Uterus (tissue), 4 donors: Measurements from ENCODE around the gene PNP. TPM values are rescaled to one million over a fixed set of nuclear protein-coding genes. Genes with fewer than 3 reads are reported as not detected.

Experiments used
- DNase-seq, 2 donors: peaks; one replicate each; pipeline ENCODE4 v3.0.0-alpha.2; 2019 to 2020
- H3K27ac ChIP-seq, 2 donors: fragments of 200-600 bp; sonication (generic); 1 replicate in 1 of 2; 2 replicates in 1 of 2; pipeline ENCODE4 v1.5.1; 2016 to 2018
- H3K27me3 ChIP-seq, 2 donors: fragments of 200-600 bp; sonication (generic); one replicate each; pipeline ENCODE4 v1.5.1; 2018 to 2019; ENCODE audit warnings: control low read depth in 1 of 2
- H3K36me3 ChIP-seq, 2 donors: fragments of 200-600 bp; sonication (generic); one replicate each; pipeline ENCODE4 v1.5.1; 2019; ENCODE audit warnings: control low read depth in 1 of 2
- H3K4me1 ChIP-seq, 2 donors: fragments of 200-600 bp; sonication (generic); one replicate each; pipeline ENCODE4 v1.5.1; 2018 to 2019; ENCODE audit warnings: control low read depth in 1 of 2
- H3K4me3 ChIP-seq, 2 donors: fragments of 200-600 bp; sonication (generic); 1 replicate in 1 of 2; 2 replicates in 1 of 2; pipeline ENCODE4 v1.5.1; 2018 to 2019; ENCODE audit warnings: mild to moderate bottlenecking in 1 of 2
- H3K9me3 ChIP-seq, 2 donors: fragments of 200-600 bp; sonication (generic); one replicate each; pipeline ENCODE4 v1.5.1; 2019; ENCODE audit warnings: control low read depth in 1 of 2
- POLR2A ChIP-seq, 2 donors: fragments of 450-650 bp; IDR thresholded peaks; one replicate each; pipeline ENCODE4 v1.6.1; 2016; ENCODE audit warnings: antibody characterized with exemption in 2 of 2, mild to moderate bottlenecking in 1 of 2, moderate library complexity in 1 of 2
- intact Hi-C: fragments of 100-400 bp; cut with DNase I; formaldehyde crosslinking; loops from one replicate; pipeline ENCODE4 v1.15.1; 2023; ENCODE audit warnings: low total_unique reads
- total RNA-seq, 4 donors: library from RNA; depleted of rRNA in 3 of 4; stranded (reverse); fragments of >200 nt in 3 of 4; gene quantifications; one replicate each; pipeline versions ENCODE4 v1.1.0 to v1.2.4, GENCODE V29; 2014 to 2023
- TF ChIP-seq, protein P1 (sequence below), 4 experiments: fragments of 200-600 bp in 2 of 4; fragments of 450-650 bp in 2 of 4; sonication (generic) in 2 of 4; IDR thresholded peaks; one replicate each; pipeline ENCODE4 v1.5.1; 2016 to 2019; ENCODE audit warnings: antibody characterized with exemption in 4 of 4, mild to moderate bottlenecking in 2 of 4, moderate library complexity in 1 of 4
- donor health status: DM: yes; HTN: yes; CAD: no.

Gene PNP
- total RNA-seq, 4 donors from 2014 or later, result 12.7 to 46.9 (median 14.3) TPM

DNA sequence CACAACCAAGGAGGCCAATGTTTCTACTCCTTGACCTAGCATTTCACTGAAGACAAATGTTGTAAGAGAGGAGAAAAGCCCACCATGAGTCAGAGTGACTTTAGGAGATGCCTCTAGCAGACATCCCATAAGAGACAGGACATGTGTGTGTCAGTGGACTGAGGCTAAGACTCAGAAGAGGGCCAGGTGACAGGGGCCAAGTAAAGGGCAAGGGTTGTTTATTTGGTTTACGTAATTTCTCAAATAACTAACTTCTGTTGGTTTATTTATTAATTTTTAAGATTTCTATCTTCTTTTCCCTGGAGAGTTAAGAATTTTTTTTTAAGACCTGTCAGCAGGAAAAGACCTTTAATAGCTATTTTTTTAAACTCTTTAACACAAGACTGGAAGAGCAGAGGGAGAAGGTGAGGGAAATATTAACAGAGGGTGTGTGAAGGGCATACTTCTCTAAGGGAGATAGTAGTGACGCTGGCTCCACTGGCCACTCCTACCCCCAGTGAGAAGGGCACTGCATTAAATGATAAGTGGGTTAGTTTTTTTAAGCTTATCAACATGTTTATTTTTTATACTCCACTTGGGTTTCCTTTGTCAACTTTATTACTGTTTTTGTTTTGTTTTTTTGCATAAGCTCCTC lies 3.4 kb downstream of the PNP start:
- Histone ChIP-seq H3K27me3 (no peaks in the 10 kb centered on the region), H3K4me1 (peaks cover 0 to 4% of the 10 kb centered on the region in 2 donors), H3K27ac (no peak overlapping the region), H3K36me3 (no peaks in the 10 kb centered on the region), H3K4me3 (no peak overlapping the region), H3K9me3 (no peaks in the 10 kb centered on the region)
- intact Hi-C loops, result no loop called here
- no peak for TF ChIP-seq POLR2A (IDR thresholded peaks at IDR 0.05)
- TF ChIP-seq, protein P1, sequence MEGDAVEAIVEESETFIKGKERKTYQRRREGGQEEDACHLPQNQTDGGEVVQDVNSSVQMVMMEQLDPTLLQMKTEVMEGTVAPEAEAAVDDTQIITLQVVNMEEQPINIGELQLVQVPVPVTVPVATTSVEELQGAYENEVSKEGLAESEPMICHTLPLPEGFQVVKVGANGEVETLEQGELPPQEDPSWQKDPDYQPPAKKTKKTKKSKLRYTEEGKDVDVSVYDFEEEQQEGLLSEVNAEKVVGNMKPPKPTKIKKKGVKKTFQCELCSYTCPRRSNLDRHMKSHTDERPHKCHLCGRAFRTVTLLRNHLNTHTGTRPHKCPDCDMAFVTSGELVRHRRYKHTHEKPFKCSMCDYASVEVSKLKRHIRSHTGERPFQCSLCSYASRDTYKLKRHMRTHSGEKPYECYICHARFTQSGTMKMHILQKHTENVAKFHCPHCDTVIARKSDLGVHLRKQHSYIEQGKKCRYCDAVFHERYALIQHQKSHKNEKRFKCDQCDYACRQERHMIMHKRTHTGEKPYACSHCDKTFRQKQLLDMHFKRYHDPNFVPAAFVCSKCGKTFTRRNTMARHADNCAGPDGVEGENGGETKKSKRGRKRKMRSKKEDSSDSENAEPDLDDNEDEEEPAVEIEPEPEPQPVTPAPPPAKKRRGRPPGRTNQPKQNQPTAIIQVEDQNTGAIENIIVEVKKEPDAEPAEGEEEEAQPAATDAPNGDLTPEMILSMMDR (IDR thresholded peaks at IDR 0.05), result no peak
- no peak for DNase-seq

GRCh38 chr14:20476776-20477175 lies 7.6 kb downstream of the PNP start:
- H3K27ac ChIP-seq, result no peak overlapping the region
- no peaks in the 10 kb centered on the region for H3K9me3 ChIP-seq
- no peaks in the 10 kb centered on the region for H3K36me3 ChIP-seq
- intact Hi-C loops, result no loop called here
- H3K4me1 ChIP-seq, result no peaks in the 10 kb centered on the region
- TF ChIP-seq, protein P1 (IDR thresholded peaks at IDR 0.05), result no peak
- TF ChIP-seq POLR2A (IDR thresholded peaks at IDR 0.05), result no peak
- H3K4me3 ChIP-seq, result no peak overlapping the region
- H3K27me3 ChIP-seq, result no peaks in the 10 kb centered on the region
- DNase-seq, result no peak

DNA sequence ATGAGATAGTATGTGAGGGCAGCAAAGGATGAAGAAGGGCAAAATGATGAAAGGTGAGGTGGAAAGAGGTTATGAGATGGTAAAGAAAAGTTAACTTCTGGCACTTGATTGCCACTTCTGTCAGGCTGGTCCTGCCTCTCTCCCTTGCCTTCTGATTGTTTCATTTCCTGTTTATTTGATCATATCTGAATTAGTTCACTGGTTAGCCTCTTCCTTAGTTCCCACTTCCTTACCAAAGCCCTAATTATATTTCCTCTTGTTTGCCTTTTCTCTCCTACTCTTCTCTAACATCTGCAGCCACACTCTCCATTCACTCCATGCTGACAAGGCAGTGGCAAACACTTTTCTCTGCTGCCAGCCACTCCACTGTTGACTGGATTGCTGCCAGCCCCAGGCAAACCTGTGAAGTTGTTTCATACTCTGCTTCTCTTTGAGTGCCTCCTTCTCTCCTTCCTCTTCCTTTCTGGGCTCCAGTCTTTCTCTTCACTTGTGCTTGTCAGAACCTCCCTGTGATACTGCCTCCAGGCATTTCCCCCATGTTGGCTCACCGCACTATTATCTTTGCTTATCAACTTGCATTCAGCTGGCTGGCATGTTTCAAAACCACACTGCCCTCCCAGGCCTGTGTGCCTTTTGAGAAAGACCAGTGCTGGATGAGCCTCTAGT lies 8.1 kb downstream of the PNP start:
- Histone ChIP-seq H3K36me3 (no peaks in the 10 kb centered on the region), H3K4me3 (no peak overlapping the region), H3K27me3 (no peaks in the 10 kb centered on the region), H3K9me3 (no peaks in the 10 kb centered on the region), H3K4me1 (no peaks in the 10 kb centered on the region), H3K27ac (no peak overlapping the region)
- TF ChIP-seq, protein P1 (IDR thresholded peaks at IDR 0.05), result no peak
- no peak for TF ChIP-seq POLR2A (IDR thresholded peaks at IDR 0.05)
- intact Hi-C loops, result no loop called here
- no peak for DNase-seq

- TF ChIP-seq POLR2A (IDR thresholded peaks at IDR 0.05), result no peak
- TF ChIP-seq, protein P1 (IDR thresholded peaks at IDR 0.05), result no peak
- Histone ChIP-seq H3K9me3 (no peaks in the 10 kb centered on the region), H3K36me3 (no peaks in the 10 kb centered on the region), H3K27me3 (no peaks in the 10 kb centered on the region), H3K4me3 (no peak overlapping the region), H3K27ac (no peak overlapping the region), H3K4me1 (no peaks in the 10 kb centered on the region)
- intact Hi-C loops, result no loop called here
- DNase-seq, result no peak
These were observed 9.7 kb downstream of the PNP start for GRCh38 chr14:20478894-20479293.

GRCh38 chr14:20482382-20482781 lies 13.2 kb downstream of the PNP start:
- H3K4me1 ChIP-seq, result no peaks in the 10 kb centered on the region
- no peak for TF ChIP-seq POLR2A (IDR thresholded peaks at IDR 0.05)
- TF ChIP-seq, protein P1 (IDR thresholded peaks at IDR 0.05), result no peak
- intact Hi-C loops, result no loop called here
- no peak overlapping the region for H3K27ac ChIP-seq
- no peaks in the 10 kb centered on the region for H3K27me3 ChIP-seq
- H3K4me3 ChIP-seq, result no peak overlapping the region
- no peak for DNase-seq
- H3K36me3 ChIP-seq, result no peaks in the 10 kb centered on the region
- H3K9me3 ChIP-seq, result no peaks in the 10 kb centered on the region
